Measurements from ENCODE around the gene NEUROD6.

NEUROD6 gene

GRCh38 chr7:31335161-31335856 is 5.2 kb downstream of the NEUROD6 start:
- in situ Hi-C loops (cut with MboI; ENCODE audit: low sequenced_read_pairs), result no loop called here

GRCh38 chr7:31333291-31333690 is 7.2 kb downstream of the NEUROD6 start:
- in situ Hi-C loops (cut with MboI; ENCODE audit: low sequenced_read_pairs), result no loop called here

GRCh38 chr7:31327071-31327470 is 13.5 kb downstream of the NEUROD6 start:
- in situ Hi-C loops (cut with MboI; ENCODE audit: low sequenced_read_pairs), result no loop called here

GRCh38 chr7:31326416-31326815 is 14.1 kb downstream of the NEUROD6 start:
- in situ Hi-C loops (cut with MboI; ENCODE audit: low sequenced_read_pairs), result no loop called here

GRCh38 chr7:31323101-31323500 is 17.4 kb downstream of the NEUROD6 start:
- in situ Hi-C loops (cut with MboI; ENCODE audit: low sequenced_read_pairs), result no loop called here

GRCh38 chr7:31320675-31321074 is 19.9 kb downstream of the NEUROD6 start:
- in situ Hi-C loops (cut with MboI; ENCODE audit: low sequenced_read_pairs), result no loop called here

GRCh38 chr7:31318313-31318712 is 22.2 kb downstream of the NEUROD6 start:
- in situ Hi-C loops (cut with MboI; ENCODE audit: low sequenced_read_pairs), result no loop called here

- in situ Hi-C loops (cut with MboI; ENCODE audit: low sequenced_read_pairs), result no loop called here
Observed at GRCh38 chr7:31316876-31317275, 23.6 kb downstream of the NEUROD6 start.

GRCh38 chr7:31315758-31316157 is 24.8 kb downstream of the NEUROD6 start:
- in situ Hi-C loops (cut with MboI; ENCODE audit: low sequenced_read_pairs), result no loop called here

- in situ Hi-C loops (cut with MboI; ENCODE audit: low sequenced_read_pairs), result no loop called here
Observed at GRCh38 chr7:31314781-31315180, 25.7 kb downstream of the NEUROD6 start.

- in situ Hi-C loops (cut with MboI; ENCODE audit: low sequenced_read_pairs), result no loop called here
Observed at GRCh38 chr7:31312889-31313288, 27.6 kb downstream of the NEUROD6 start.

- in situ Hi-C loops (cut with MboI; ENCODE audit: low sequenced_read_pairs), result no loop called here
Observed at GRCh38 chr7:31311552-31311951, 29.0 kb downstream of the NEUROD6 start.

GRCh38 chr7:31310321-31310935 is 30.1 kb downstream of the NEUROD6 start:
- in situ Hi-C loops (cut with MboI; ENCODE audit: low sequenced_read_pairs), result no loop called here

GRCh38 chr7:31309407-31309806 is 31.1 kb downstream of the NEUROD6 start:
- in situ Hi-C loops (cut with MboI; ENCODE audit: low sequenced_read_pairs), result no loop called here

- in situ Hi-C loops (cut with MboI; ENCODE audit: low sequenced_read_pairs), result no loop called here
Observed at GRCh38 chr7:31308652-31309051, 31.9 kb downstream of the NEUROD6 start.

- in situ Hi-C loops (cut with MboI; ENCODE audit: low sequenced_read_pairs), result no loop called here
Observed at GRCh38 chr7:31307972-31308371, 32.6 kb downstream of the NEUROD6 start.

- in situ Hi-C loops (cut with MboI; ENCODE audit: low sequenced_read_pairs), result no loop called here
Observed at GRCh38 chr7:31305260-31305659, 35.3 kb downstream of the NEUROD6 start.

GRCh38 chr7:31304446-31304845 is 36.1 kb downstream of the NEUROD6 start:
- in situ Hi-C loops (cut with MboI; ENCODE audit: low sequenced_read_pairs), result no loop called here

- in situ Hi-C loops (cut with MboI; ENCODE audit: low sequenced_read_pairs), result no loop called here
Observed at GRCh38 chr7:31302356-31302755, 38.2 kb downstream of the NEUROD6 start.

- in situ Hi-C loops (cut with MboI; ENCODE audit: low sequenced_read_pairs), result no loop called here
Observed at GRCh38 chr7:31299336-31299735, 41.2 kb downstream of the NEUROD6 start.

- in situ Hi-C loops (cut with MboI; ENCODE audit: low sequenced_read_pairs), result no loop called here
Observed at GRCh38 chr7:31290601-31291000, 49.9 kb downstream of the NEUROD6 start.
